HFFc6 (cell line): ENCODE results near the gene CCDC187. TPM values are rescaled to one million over a fixed set of nuclear protein-coding genes. Genes with fewer than 3 reads are reported as not detected.

Source experiments
- DNase-seq: peaks from one replicate; pipeline ENCODE4 v3.0.0-alpha.2; 2018
- H3K27ac Mint-ChIP-seq: 2 replicates; pipeline ENCODE4 v1.8.0; 2020; ENCODE audit warnings: mild to moderate bottlenecking, mixed read lengths
- H3K27me3 Mint-ChIP-seq: 2 replicates; pipeline ENCODE4 v1.8.0; 2021; ENCODE audit warnings: mild to moderate bottlenecking, moderate library complexity, mixed read lengths; ENCODE audit not compliant: insufficient read depth
- H3K36me3 Mint-ChIP-seq: 2 replicates; pipeline ENCODE4 v1.8.0; 2021; ENCODE audit warnings: low read depth, mixed read lengths
- H3K4me1 Mint-ChIP-seq: 2 replicates; pipeline ENCODE4 v1.8.0; 2020; ENCODE audit warnings: low read depth, mixed read lengths
- H3K4me3 Mint-ChIP-seq: 2 replicates; pipeline ENCODE4 v1.8.0; 2020; ENCODE audit warnings: mild to moderate bottlenecking, moderate library complexity, mixed read lengths
- H3K9me3 Mint-ChIP-seq: 2 replicates; pipeline ENCODE4 v1.8.0; 2020; ENCODE audit warnings: mild to moderate bottlenecking, mixed read lengths
- total RNA-seq, 6 experiments: library from RNA; stranded (reverse); fragmentation: NEBNext Ultra II Directional; extraction: Animal tissue kit (Norgen Biotek cat#: 25700); gene quantifications; 2 replicates in 1 of 6; 3 replicates in 5 of 6; pipeline ENCODE4 v1.2.3, GENCODE V29; 2021
- TF ChIP-seq, protein P1 (sequence below): fragments of 200-600 bp; sonication (generic); IDR thresholded peaks from 2 replicates; pipeline ENCODE4 v1.5.0; 2021; ENCODE audit warnings: antibody characterized with exemption, mild to moderate bottlenecking

The CCDC187 gene
- total RNA-seq, 6 experiments from 2014 or later, result not detected

DNA sequence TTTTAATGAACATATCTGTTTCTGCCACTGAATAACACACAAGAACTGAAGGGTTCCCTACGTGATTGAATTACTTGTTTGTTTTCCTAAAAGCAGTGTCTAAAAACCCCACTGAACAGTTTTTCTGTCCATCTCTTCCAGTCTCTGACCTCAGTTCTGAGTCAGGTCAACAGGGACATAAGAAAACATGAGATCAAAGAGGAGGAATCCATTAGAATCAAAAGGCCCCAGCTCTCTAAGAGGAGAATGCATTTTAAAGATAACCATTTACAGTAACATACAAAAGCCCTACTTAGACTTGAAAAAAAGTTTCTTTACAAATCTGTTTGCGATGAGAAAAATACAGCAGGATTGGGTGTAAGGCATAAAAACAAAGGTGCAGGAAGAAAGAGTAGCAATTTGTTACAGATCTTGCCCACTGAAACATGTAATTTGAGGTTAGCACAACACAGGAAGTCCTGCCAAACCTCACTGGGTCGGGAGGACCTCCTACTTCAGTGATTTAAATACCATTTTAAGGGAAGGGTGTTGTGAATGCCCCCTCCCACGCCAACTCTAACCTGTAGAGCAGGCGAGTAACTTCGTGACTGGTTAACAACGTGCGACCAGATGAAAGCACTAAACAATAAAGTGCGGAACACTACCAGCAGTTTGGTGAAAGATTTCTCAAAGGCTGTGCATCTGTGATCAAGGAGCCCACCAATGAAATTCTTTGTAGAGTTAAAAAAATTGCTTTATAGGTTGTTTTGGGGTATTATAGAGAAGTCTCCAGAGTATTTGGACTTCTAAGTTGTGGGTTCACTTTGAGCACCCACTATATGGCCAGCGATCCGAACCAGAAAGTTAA is 59.5 kb downstream of the CCDC187 start:
- DNase-seq, result no peak
- TF ChIP-seq, protein P1, sequence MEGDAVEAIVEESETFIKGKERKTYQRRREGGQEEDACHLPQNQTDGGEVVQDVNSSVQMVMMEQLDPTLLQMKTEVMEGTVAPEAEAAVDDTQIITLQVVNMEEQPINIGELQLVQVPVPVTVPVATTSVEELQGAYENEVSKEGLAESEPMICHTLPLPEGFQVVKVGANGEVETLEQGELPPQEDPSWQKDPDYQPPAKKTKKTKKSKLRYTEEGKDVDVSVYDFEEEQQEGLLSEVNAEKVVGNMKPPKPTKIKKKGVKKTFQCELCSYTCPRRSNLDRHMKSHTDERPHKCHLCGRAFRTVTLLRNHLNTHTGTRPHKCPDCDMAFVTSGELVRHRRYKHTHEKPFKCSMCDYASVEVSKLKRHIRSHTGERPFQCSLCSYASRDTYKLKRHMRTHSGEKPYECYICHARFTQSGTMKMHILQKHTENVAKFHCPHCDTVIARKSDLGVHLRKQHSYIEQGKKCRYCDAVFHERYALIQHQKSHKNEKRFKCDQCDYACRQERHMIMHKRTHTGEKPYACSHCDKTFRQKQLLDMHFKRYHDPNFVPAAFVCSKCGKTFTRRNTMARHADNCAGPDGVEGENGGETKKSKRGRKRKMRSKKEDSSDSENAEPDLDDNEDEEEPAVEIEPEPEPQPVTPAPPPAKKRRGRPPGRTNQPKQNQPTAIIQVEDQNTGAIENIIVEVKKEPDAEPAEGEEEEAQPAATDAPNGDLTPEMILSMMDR, result no peak
- Mint-ChIP-seq H3K9me3 (no peaks in the 10 kb centered on the region), H3K27me3 (peaks cover 11% of the 10 kb centered on the region), H3K27ac (peak overlapping the region; percentile 72), H3K36me3 (no peaks in the 10 kb centered on the region), H3K4me3 (peak overlapping the region; percentile 96), H3K4me1 (peaks cover 23% of the 10 kb centered on the region)

DNA sequence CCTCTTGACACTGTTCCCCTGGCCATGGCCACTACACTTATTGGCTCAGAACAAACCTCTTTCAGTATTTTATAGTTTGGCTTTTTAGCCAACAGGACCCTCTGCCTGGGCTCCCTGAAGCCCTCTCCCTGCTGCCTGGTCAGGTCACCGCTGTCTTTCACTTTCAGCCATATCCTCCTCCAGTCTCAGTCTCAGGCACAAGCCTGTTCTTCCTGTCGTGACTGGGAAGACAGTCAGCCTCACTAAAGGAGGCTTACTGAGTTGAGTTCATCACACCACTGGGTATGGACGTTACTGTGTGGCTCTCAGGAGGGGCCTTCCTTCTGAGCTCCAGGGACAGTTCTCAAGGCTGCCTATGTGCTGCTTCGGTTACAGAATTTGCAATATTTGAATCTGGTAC is 60.3 kb downstream of the CCDC187 start:
- Mint-ChIP-seq H3K4me3 (0 out of 2 replicates have a peak overlapping the region, but pooled peaks have one; percentile 96), H3K36me3 (no peaks in the 10 kb centered on the region), H3K27me3 (peaks cover 11% of the 10 kb centered on the region), H3K4me1 (peaks cover 23% of the 10 kb centered on the region), H3K27ac (no peak overlapping the region), H3K9me3 (no peaks in the 10 kb centered on the region)
- TF ChIP-seq, protein P1, result no peak
- DNase-seq, result no peak

DNA sequence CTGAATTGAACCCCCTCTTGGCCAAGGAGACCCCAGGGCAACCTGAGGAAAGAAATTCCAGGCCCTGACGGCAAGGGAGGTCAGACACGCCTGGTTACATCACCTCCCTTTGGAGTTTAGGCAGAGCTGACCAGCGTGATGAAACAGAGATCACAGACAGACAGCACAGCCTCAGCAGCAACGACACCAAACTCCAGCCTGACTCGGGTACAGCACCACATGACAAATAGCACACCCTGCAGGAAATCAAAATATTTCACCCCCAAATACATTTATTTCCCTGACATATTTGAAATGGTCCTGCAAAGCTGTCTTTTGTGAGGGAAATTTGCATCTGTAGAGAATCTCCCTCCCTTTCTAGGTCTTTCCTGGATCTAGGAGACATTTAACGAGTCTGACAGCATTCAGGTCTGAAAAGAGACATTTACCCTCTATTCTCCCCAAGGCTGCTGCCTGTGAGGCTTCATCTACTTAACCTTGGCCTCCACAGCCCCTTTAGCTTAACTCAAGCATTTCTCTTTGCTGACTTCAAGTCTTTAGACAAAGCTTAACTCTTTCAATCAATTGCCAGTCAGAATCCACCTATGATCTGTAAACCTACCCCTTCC is 60.9 kb downstream of the CCDC187 start:
- Mint-ChIP-seq H3K27ac (no peak overlapping the region), H3K27me3 (peaks cover 11% of the 10 kb centered on the region), H3K4me3 (no peak overlapping the region), H3K4me1 (peaks cover 23% of the 10 kb centered on the region), H3K9me3 (no peaks in the 10 kb centered on the region), H3K36me3 (no peaks in the 10 kb centered on the region)
- peak; percentile 13 for DNase-seq
- TF ChIP-seq, protein P1, result peak; percentile 41; the same call in 1 of the 2 replicates

DNA sequence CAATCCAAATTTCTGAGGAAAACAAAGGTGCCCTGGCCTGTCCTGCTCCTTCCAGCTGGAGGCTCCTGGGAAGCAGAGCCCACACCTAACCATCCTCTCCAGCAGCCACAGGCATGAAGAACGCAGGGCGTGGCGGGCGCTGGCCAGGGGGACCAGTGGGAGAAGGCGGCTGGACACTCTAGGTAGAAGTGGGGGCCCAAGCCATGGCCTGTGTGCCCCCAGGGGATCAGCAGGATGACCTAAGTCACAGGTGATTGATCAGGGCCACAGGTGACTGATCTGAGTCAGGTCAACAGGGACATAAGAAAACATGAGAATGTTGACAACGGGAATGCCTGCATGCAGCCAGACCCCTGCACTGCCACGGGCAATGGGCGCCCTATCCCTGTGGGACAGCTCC is 61.6 kb downstream of the CCDC187 start:
- TF ChIP-seq, protein P1, result no peak
- H3K27ac Mint-ChIP-seq, result no peak overlapping the region
- no peaks in the 10 kb centered on the region for H3K36me3 Mint-ChIP-seq
- no peak for DNase-seq
- peaks cover 6% of the 10 kb centered on the region for H3K27me3 Mint-ChIP-seq
- no peaks in the 10 kb centered on the region for H3K9me3 Mint-ChIP-seq
- no peak overlapping the region for H3K4me3 Mint-ChIP-seq
- peaks cover 23% of the 10 kb centered on the region for H3K4me1 Mint-ChIP-seq

DNA sequence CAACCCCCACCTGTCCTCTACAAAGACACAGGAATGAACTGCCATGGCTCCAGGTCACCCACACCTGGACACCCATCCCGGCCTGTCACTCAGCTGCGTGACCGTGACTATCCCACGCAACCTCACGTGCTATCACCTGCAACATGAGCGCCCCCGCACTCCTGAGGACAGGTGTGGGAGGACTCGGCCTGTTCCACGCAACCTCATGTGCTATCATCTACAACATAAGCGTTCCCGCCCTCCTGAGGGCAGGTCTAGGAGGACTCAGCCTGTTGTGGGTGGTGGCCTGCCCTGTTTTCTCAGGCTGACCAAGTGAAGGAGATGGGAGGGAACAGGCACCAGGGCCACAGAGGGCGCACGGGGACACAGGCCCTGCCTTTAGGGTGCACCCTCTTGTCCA is 62.4 kb downstream of the CCDC187 start:
- DNase-seq, result no peak
- Mint-ChIP-seq H3K27me3 (no peaks in the 10 kb centered on the region), H3K9me3 (no peaks in the 10 kb centered on the region), H3K4me1 (peaks cover 23% of the 10 kb centered on the region), H3K27ac (no peak overlapping the region), H3K4me3 (no peak overlapping the region), H3K36me3 (no peaks in the 10 kb centered on the region)
- TF ChIP-seq, protein P1, result no peak
